AG20443 (cell line): Measurements from ENCODE around the gene MAP1B.

Source experiments
- DNase-seq: peaks from one replicate; pipeline ENCODE4 v3.0.0; 2012; ENCODE audit warnings: low spot score, mixed read lengths

Gene MAP1B

GRCh38 chr5:72096602-72097188 lies 10.6 kb upstream of the MAP1B start:
- peak; percentile 18 for DNase-seq

DNA sequence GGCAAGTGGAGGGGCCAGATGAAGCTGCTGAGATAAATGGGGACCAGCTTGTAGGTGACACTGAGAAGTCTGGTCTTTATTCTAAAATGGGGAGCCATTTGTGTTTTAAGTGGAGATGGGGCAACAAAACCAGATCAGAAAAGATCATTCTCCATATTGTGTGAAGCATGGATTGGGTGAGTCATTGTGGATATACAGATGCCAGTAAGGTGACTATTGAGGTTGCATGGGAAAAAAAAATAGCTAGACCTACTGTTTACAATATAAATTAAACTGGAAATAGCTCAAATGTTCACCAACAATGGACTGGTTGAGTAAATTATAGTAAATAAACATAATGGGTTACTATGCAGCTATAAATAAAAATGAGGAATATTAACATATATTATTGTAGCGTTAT lies 5.4 kb upstream of the MAP1B start:
- no peak for DNase-seq

GRCh38 chr5:72106817-72107130 lies 501 bp upstream of the MAP1B start:
- no peak for DNase-seq

DNA sequence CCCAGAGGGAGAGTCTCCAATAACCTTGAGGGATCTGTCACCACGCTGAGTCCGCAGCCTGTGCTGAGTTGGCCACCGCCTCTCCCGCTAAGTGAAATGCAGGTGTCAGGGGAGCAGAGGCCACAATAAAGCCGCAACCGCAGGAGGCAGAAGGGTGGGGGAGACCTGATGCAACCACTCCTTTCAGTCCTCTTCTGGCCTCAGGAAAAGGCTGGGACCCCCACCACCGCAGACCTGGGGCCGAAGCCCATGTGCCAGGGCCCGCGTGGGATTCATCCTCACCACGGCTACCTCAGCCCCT lies 576 bp downstream of the MAP1B start:
- DNase-seq = peak; percentile 19

DNA sequence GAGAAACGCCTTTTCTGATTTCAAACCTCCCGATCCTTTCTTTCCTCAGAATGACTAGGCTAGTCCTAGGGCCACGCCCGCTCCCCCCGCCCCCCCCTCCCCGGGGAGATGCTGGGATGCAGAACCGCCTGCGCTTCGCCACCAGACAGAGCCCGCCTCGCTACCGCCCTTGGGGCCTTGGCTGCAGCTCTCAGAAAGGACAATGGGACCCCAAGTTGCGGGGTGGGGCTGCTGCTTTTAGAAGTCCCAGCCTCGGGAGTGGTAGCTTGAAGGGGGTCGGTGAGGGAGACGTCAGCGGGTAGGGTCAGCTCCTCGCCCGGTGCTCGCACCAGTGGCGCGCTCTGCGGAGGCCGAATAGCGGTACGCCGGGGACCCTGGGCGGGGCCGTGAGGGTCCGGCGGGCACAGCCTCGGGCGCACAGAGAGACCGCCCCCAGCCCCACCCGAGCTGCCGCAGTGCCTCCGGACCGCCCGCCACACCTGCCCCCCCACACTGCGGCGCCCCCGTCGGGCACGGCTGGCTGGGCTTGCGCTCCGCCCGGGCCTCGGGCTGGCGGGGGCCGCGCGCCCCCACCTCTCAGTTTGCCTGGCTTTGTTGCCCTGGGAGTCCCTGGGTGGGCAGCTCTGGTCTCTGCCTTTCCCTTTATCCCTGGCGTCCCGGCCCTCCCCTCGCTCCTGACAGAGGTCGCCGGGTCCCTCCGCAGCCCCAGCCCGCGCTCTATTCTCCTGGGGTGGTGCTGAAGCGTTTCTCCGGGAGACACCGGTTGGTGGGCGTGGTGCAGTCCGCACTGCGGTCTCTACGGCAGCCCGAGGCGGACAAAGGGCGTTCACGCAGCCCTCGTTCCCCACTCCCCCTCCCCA lies 1.2 kb downstream of the MAP1B start:
- DNase-seq = peak; percentile 87

GRCh38 chr5:72109062-72109411 lies 1.8 kb downstream of the MAP1B start:
- DNase-seq = no peak

DNA sequence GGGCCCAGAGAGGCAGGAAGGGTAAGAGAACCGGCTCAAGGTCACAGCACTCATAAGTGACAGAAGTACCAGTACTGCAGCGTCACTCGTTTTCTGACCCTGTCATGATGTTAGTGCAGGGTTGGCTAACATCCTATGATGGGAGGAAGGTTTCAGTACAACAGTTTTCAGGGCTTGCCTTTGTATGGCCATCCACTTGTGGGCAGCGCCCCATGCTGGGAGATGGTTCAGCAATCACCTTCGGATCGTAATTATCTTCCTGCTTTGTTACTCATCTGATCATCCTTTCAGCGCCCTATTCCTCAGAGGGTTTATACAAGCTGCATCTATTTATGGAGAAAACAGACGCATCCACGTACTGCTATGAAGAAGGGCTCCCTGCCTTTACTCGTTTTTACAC lies 2.4 kb downstream of the MAP1B start:
- no peak for DNase-seq

DNA sequence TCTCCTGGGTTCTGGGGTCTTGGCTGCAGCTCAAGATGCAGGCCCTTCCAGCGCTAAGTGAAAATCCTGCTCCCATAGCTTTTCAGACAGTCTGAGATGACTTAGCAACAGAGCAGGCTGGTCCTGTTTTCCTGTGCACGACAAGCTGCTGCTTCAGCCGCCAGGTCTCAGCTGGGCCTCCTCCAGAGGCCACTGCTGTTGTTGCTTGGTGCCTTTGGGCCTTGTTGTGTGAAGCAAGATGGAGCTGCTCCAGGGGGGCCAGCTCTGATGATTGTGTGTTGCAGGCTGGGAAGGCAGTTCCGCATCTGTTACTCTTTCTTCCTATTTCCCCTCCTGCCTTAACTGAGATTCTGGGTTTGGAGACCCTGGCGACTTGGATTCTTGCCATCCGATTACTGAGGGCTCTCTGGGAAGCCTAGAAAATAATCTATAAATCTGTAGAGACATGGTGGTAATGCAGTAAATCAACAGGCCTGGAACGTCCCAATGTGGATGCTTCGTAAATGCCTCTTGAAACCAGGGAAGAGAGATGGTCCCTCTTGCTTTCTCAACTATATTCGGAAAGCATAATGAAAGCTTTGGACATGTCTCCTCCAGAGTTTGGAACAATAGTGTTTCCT lies 3.2 kb downstream of the MAP1B start:
- peak; percentile 33 for DNase-seq

- DNase-seq = no peak
These were observed 5.1 kb downstream of the MAP1B start for GRCh38 chr5:72112389-72112788.

- no peak for DNase-seq
These were observed 7.4 kb downstream of the MAP1B start for GRCh38 chr5:72114629-72115028.

- DNase-seq = no peak
These were observed 8.0 kb downstream of the MAP1B start for GRCh38 chr5:72115296-72115695.

DNA sequence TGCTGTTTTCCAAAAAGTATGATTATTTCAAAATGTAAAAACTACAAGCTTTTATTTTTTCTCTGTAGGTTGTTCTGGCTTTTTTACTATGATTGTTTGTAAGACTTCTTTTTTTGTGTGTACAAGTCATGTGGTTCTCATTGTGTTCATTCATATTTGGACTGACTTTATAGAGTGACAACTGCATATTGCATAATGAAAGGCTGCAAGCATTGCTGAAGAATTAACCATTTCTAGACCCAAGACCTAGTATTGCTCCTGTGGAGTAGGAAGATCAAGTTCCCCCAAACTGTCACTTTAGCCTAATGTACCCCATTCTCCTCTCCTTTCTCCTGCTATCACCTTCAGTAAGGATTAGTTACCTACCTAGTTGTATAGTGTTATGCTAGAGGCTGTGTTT lies 10.0 kb downstream of the MAP1B start:
- no peak for DNase-seq

GRCh38 chr5:72121052-72121779 lies 13.9 kb downstream of the MAP1B start:
- DNase-seq = no peak

DNA sequence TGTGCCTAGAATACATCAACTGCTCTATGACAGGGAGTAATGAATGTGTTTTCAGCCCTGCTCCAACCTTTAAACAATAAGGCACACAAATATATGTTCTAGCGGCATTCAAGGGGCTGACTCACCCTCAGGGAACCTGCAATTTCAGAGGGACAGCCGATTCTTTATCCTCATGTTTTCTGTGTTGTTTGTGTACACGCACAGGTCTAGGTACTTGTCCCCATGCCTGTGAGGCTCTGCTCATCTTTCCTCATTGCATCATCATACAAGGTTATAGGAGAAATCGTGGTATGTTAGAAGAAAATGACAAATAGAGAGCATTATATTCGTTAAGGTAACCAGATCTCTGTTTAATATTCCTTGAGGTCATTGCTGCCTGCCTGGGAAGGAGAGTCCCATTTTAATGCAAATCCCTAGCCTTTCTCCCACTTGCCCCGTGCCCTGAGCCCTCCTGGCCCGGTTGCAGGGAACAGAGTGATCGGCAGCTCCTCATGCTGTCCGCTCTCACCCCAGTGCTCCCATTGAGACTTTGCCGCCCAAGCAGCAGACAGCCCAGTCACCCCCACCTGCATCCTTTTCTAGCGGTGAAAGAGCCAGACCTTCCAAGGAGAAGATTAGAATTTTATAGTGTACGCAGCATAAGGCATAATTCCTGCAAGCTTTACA lies 14.6 kb downstream of the MAP1B start:
- no peak for DNase-seq

DNA sequence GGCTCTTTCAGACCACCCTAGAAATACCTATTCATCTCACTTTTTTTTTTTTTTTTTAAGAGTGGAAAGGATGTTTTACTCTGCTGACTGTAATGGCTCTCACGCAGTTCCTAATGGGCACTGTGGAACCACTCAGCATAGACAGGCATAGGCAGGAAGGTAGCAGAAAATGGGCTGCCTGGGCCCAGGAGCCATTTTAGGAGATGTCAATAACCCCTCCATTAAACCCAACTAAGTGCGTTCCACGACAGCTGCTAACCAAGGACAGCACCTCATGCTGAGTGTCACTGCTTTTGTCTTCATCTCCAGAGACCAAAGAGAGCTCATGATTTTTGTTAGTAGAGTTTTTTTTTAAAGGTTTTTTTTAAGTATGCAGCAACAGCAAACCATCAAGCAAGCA lies 15.3 kb downstream of the MAP1B start:
- no peak for DNase-seq

DNA sequence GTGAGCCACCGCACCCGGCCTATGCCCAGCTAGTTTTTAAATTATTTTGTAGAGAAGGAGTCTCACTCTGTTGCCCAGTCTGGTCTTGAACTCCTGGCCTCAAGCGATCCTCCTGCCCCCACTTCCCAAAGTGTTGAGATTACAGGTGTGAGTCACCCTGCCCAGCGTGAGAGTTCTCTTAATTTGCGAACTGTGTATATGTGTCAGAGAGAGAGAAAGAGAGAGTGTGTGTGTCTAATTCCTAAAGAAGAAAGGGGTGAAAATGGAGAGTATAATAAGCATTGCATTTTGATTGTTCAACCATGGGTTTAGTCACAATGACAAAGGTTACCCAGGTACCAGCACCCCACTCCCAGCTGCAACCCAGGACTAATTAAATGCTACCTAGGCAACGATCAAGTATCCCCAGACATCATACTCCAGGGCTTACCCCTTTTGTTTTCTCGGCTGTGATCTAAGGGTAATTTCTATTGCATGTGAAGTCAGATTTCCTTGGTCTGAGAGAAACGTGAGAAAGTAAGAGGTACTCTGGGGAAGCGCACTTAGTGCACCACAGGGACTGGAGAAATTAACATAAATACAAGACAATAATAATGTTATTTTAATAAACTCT lies 16.6 kb downstream of the MAP1B start:
- no peak for DNase-seq

GRCh38 chr5:72125271-72125940 lies 18.1 kb downstream of the MAP1B start:
- DNase-seq = no peak

DNA sequence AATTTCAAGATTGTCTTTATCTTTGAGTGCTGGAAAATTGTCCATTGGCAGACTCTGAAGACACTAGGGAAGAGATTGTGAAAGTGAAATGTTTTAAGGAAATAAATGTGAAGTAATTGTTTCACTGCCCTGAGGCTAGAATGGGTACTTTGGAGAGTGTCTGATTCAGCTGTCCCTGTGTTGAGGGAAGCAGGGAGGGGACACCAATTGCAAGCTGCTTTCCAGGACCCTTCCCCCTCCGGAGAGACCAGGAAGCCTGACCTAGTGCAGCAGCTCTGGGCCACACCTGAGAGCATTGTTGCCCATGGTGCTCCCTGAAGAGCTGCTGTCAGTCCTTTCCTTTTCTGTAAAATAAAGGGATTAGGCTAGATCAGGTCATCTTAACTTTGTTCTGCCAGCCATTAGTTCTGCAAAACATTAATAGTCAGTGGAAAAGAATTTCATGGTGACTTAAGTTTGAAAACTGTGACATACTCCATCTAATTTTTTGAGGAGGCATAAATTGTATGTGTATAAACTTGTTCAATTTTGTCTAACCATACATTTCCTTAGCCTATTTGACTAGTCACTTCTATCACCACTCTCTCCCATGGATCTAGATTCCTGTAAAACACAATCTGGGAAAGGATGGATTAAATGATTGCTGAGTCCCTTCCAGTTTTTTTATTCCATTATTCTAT lies 18.8 kb downstream of the MAP1B start:
- DNase-seq = no peak

DNA sequence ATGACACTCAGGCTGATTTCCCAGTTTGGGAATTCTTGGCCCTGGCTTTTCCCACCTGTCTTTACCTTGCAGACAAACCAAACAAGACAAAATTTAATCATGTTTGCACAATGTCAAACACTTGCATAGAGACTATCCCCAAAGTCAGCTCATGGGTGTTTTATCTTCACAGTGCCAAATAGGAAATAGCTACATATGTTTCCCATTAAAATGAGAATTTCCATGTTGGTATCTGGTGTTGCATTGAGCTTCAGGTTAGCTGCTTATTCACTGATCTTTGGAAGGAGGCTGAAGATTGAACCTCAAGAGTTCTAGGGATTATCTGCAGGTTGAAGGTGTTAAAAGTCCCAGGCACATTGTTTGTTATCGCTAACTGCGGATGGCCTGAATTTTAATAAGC lies 19.5 kb downstream of the MAP1B start:
- DNase-seq = no peak

DNA sequence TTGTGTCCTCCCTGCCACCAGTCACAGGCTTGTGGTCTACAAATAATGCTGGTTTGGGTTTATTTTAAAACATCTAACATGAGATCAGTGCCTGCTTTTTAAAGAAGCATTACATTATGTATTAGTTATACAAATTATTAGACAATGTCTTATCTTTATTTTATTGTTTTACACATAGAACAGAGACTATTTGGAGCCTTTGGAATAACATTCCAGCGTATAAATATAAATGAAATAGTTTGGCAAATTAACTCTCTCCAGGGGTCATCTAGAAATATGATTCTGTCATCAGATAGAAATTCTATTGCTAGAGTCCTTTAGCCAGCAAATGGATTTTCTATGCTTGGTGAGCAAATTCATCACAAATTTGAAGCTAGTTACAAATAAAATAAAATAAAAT lies 22.4 kb downstream of the MAP1B start:
- DNase-seq = no peak

GRCh38 chr5:72130351-72130761 lies 23.1 kb downstream of the MAP1B start:
- no peak for DNase-seq
